ENCODE measurements around the gene ZNF408. TPM values are rescaled to one million over a fixed set of nuclear protein-coding genes. Genes with fewer than 3 reads are reported as not detected.

Gene ZNF408
- total RNA-seq, 4 donors from 2014 or later: 4.3 to 12.2 (median 7.9) TPM

GRCh38 chr11:46680164-46680760 is 20.6 kb upstream of the ZNF408 start:
- no peak for ATAC-seq (ENCODE audit: low FRiP score)
- TF ChIP-seq CTCF (IDR thresholded peaks at IDR 0.05): no peak
- no peak for DNase-seq (ENCODE audit: low spot score)

GRCh38 chr11:46680815-46681214 is 20.0 kb upstream of the ZNF408 start:
- no peak for TF ChIP-seq CTCF (IDR thresholded peaks at IDR 0.05)
- ATAC-seq (ENCODE audit: low FRiP score) (no peak), DNase-seq (ENCODE audit: low spot score) (no peak)

- no peak for ATAC-seq (ENCODE audit: low FRiP score)
- TF ChIP-seq CTCF (IDR thresholded peaks at IDR 0.05): no peak
- no peak for DNase-seq (ENCODE audit: low spot score)
These were observed 19.0 kb upstream of the ZNF408 start for GRCh38 chr11:46681814-46682213.

- ATAC-seq (ENCODE audit: low FRiP score) (no peak), DNase-seq (ENCODE audit: low spot score) (no peak)
These were observed 17.8 kb upstream of the ZNF408 start for GRCh38 chr11:46682773-46683752.

GRCh38 chr11:46684367-46684766 is 16.5 kb upstream of the ZNF408 start:
- ATAC-seq (ENCODE audit: low FRiP score) (no peak), DNase-seq (ENCODE audit: low spot score) (no peak)
- no peak for TF ChIP-seq CTCF (IDR thresholded peaks at IDR 0.05)

More at GRCh38 chr11:46682773-46683752, 17.8 kb upstream of the ZNF408 start:
- TF ChIP-seq CTCF (IDR thresholded peaks at IDR 0.05): no peak

- ATAC-seq (ENCODE audit: low FRiP score) (no peak), DNase-seq (ENCODE audit: low spot score) (no peak)
- no peak for TF ChIP-seq CTCF (IDR thresholded peaks at IDR 0.05)
These were observed 13.7 kb upstream of the ZNF408 start for GRCh38 chr11:46686886-46687795.

Data from omental fat pad (tissue), 4 donors.